ENCODE data around the gene NOL12.

NOL12 gene

GRCh38 chr22:37741312-37741795 lies 55.2 kb downstream of the NOL12 start:
- DNase-seq (ENCODE audit: low read depth in 4 of 4, low spot score in 1 of 4), result no peak

GRCh38 chr22:37742376-37743171 lies 56.4 kb downstream of the NOL12 start:
- no peak for DNase-seq (ENCODE audit: low read depth in 4 of 4, low spot score in 1 of 4)

Data from stimulated activated CD4-positive, alpha-beta T cell treated with anti-CD3 and anti-CD28 coated beads, Interleukin-1b, Interleukin-23, amount 100 ng/mL, for 24 hours (primary cell).